SK-N-SH treated with all-trans-retinoic acid at 6 μM for 48 hours (cell line): Measurements from ENCODE around the gene ZMIZ1.

Source experiments
- CREB5 ChIP-seq: fragments of 250-450 bp; sonication (Bioruptor Pico); IDR thresholded peaks from 2 replicates; pipeline ENCODE4 v1.5.1; 2020; ENCODE audit warnings: low read depth, mild to moderate bottlenecking, moderate library complexity
- CSRNP3 ChIP-seq: fragments of 250-450 bp; sonication (Bioruptor Pico); IDR thresholded peaks from 2 replicates; pipeline ENCODE4 v1.5.1; 2021; ENCODE audit warnings: mild to moderate bottlenecking, moderate library complexity
- GLIS3 ChIP-seq: fragments of 250-450 bp; sonication (Bioruptor Pico); IDR thresholded peaks from 2 replicates; pipeline ENCODE4 v1.5.0; 2020; ENCODE audit warnings: mild to moderate bottlenecking, moderate library complexity
- RARB ChIP-seq: fragments of 250-450 bp; sonication (Bioruptor Pico); IDR thresholded peaks from 2 replicates; pipeline ENCODE4 v1.8.0; 2021; ENCODE audit warnings: mild to moderate bottlenecking, moderate library complexity
- SNAI2 ChIP-seq: fragments of 250-450 bp; sonication (Bioruptor Pico); IDR thresholded peaks from 2 replicates; pipeline ENCODE4 v1.5.0; 2020; ENCODE audit warnings: mild to moderate bottlenecking, moderate library complexity
- TSHZ2 ChIP-seq: fragments of 250-450 bp; sonication (Bioruptor Pico); IDR thresholded peaks from 2 replicates; pipeline ENCODE4 v1.5.0; 2020; ENCODE audit warnings: mild to moderate bottlenecking, moderate library complexity
- ZFP3 ChIP-seq: fragments of 250-450 bp; sonication (Bioruptor Pico); IDR thresholded peaks from 2 replicates; pipeline ENCODE4 v1.5.0; 2020; ENCODE audit warnings: mild to moderate bottlenecking, moderate library complexity
- ZFP30 ChIP-seq: fragments of 450-650 bp; formaldehyde crosslinking; IDR thresholded peaks from 2 replicates; pipeline ENCODE4 v1.5.0; 2022; ENCODE audit warnings: mild to moderate bottlenecking, moderate library complexity
- ZNF8 ChIP-seq: fragments of 450-650 bp; formaldehyde crosslinking; IDR thresholded peaks from 2 replicates; pipeline ENCODE4 v1.5.0; 2020; ENCODE audit warnings: mild to moderate bottlenecking, moderate library complexity

- TF ChIP-seq CREB5 (no peak), TSHZ2 (no peak), RARB (no peak), ZFP30 (no peak), ZNF8 (CRISPR knock-in tag) (no peak), CSRNP3 (no peak), ZFP3 (CRISPR knock-in tag) (no peak), GLIS3 (CRISPR knock-in tag) (no peak), SNAI2 (no peak)
Measured at GRCh38 chr10:79111846-79112614, 43.3 kb downstream of the ZMIZ1 start.
